ENCODE results near the gene LAMA1. TPM values are rescaled to one million over a fixed set of nuclear protein-coding genes. Genes with fewer than 3 reads are reported as not detected.

Gene LAMA1
- total and polyA plus RNA-seq, 2 of the 4 experiments (the other 2 are of a cell fraction), result 10.9 to 15.5 TPM

DNA sequence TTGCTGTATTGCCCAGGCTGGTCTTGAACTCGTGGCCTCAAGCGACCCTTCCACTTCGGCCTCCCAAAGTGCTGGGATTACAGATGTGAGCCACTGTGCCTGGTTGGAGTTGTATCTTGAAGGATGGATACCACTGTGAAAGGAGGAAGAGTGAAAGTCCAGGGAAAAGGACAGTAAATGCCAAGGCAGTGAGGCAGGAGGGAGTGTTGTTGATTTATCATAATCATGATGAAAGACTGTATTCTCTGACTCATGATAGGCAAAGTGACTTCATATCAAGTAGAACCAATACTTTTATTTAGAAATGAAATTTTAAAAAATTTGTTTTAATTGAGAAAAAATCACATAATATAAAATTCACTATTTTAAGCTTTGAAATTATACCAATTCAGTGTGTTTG is 225.8 kb downstream of the LAMA1 start:
- Histone ChIP-seq H4K91ac (ENCODE audit: insufficient read depth, low read depth, low read length) (no peak overlapping the region), H2AK9ac (replicated peaks; ENCODE audit: low read depth, low read length, poor library complexity) (no peak overlapping the region), H3K4me3 (ENCODE audit: insufficient read depth, low read depth, low read length) (no peak overlapping the region), H3K4me1 (ENCODE audit: control insufficient read depth, insufficient read depth, low read length) (no peaks in the 10 kb centered on the region; the same call in 1 of the 2 replicates), H3K79me1 (ENCODE audit: low read depth in 1 of 2, low read length in 2 of 2) (no peaks in the 10 kb centered on the region), H3K9me1 (ENCODE audit: insufficient read depth, low read length) (no peaks in the 10 kb centered on the region), H3K4ac (ENCODE audit: low read depth, low read length) (no peak overlapping the region), H3K23ac (ENCODE audit: low read depth, low read length) (no peak overlapping the region), H2BK15ac (ENCODE audit: low read depth, low read length) (no peak overlapping the region), H4K20me1 (ENCODE audit: insufficient read depth, low read length) (no peaks in the 10 kb centered on the region), H2BK120ac (ENCODE audit: low read depth, low read length) (no peak overlapping the region), H3K56ac (ENCODE audit: extremely low read depth, insufficient read depth, low read length) (no peak overlapping the region), H2AFZ (replicated peaks; ENCODE audit: low read length, poor library complexity) (no peak overlapping the region), H3K27me3 (ENCODE audit: control insufficient read depth, insufficient read depth, low read length) (no peaks in the 10 kb centered on the region), H2BK20ac (ENCODE audit: low read depth, low read length) (no peak overlapping the region), H3K14ac (replicated peaks; ENCODE audit: low read depth, low read length) (no peak overlapping the region), H4K8ac (ENCODE audit: low read depth in 2 of 2, low read length in 2 of 2) (no peak overlapping the region), H4K5ac (ENCODE audit: low read depth, low read length) (no peak overlapping the region), H3K9me3 (ENCODE audit: control insufficient read depth, insufficient read depth, low read length) (no peaks in the 10 kb centered on the region), H3K18ac (ENCODE audit: low read depth, low read length) (no peak overlapping the region), H3K36me3 (ENCODE audit: control insufficient read depth, insufficient read depth, low read length) (peaks cover 40% of the 10 kb centered on the region), H2BK5ac (ENCODE audit: low read depth, low read length, poor library complexity, severe bottlenecking) (no peak overlapping the region), H3K27ac (ENCODE audit: insufficient read depth, low read length) (no peak overlapping the region), H2AK5ac (ENCODE audit: low read depth, low read length) (no peak overlapping the region), H3K9ac (ENCODE audit: low read depth, low read length) (no peak overlapping the region), H3K4me2 (ENCODE audit: low read depth, low read length) (no peak overlapping the region)
- intact Hi-C loops (cut with micrococcal nuclease) (no loop called here), in situ Hi-C loops (cut with MboI; ENCODE audit: low sequenced_read_pairs) (loop anchor here (5.0 to 25.0 kb wide), 3 partner anchors 339 to 1017 kb away; no protein-coding TSS in a partner anchor), dilution Hi-C loops (cut with HindIII; ENCODE audit: low sequenced_read_pairs, unreplicated experiment) (no loop called here)
- ChIA-PET POLR2A (ENCODE audit: unreplicated experiment) (no interaction called here), CTCF (no interaction called here)
- ATAC-seq (ENCODE audit: low read depth) (peak; percentile 64; the same call in 1 of the 2 replicates), DNase-seq (peak; percentile 56)
- BruUV-seq (replicated peaks), result no TSS peak
- 100% methylated on average over 1 of the region's 3 CpGs; no CpG with 5 or more reads in 1 of the 2 experiments for WGBS, 2 experiments (ENCODE audit: extremely low coverage in 2 of 2, insufficient read length in 1 of 2)
- TF ChIP-seq RCOR1 (IDR thresholded peaks at IDR 0.05; ENCODE audit: insufficient replicate concordance, low read length) (no peak), SMC3 (IDR thresholded peaks at IDR 0.05; ENCODE audit: low read depth, low read length) (no peak), RAD21 (IDR thresholded peaks at IDR 0.05; ENCODE audit: low read length) (no peak), RFX5 (IDR thresholded peaks at IDR 0.05; ENCODE audit: low read depth, low read length) (no peak), CEBPB (IDR thresholded peaks at IDR 0.05; ENCODE audit: low read depth, low read length) (no peak), FOS (IDR thresholded peaks at IDR 0.05; ENCODE audit: low read depth, low read length) (no peak), BHLHE40 (IDR thresholded peaks at IDR 0.05; ENCODE audit: low read depth, low read length) (no peak), CHD1 (IDR thresholded peaks at IDR 0.05; ENCODE audit: low read depth, low read length) (no peak), POLR2A (IDR thresholded peaks at IDR 0.05; ENCODE audit: low read depth, low read length) (no peak), NFE2L2 (IDR thresholded peaks at IDR 0.05; ENCODE audit: low read depth, low read length) (no peak), MAZ (IDR thresholded peaks at IDR 0.05; ENCODE audit: borderline replicate concordance, low read depth, low read length) (no peak)
- TF ChIP-seq, protein P1, sequence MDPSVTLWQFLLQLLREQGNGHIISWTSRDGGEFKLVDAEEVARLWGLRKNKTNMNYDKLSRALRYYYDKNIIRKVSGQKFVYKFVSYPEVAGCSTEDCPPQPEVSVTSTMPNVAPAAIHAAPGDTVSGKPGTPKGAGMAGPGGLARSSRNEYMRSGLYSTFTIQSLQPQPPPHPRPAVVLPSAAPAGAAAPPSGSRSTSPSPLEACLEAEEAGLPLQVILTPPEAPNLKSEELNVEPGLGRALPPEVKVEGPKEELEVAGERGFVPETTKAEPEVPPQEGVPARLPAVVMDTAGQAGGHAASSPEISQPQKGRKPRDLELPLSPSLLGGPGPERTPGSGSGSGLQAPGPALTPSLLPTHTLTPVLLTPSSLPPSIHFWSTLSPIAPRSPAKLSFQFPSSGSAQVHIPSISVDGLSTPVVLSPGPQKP (IDR thresholded peaks at IDR 0.05; ENCODE audit: borderline replicate concordance, low read depth, low read length), result no peak
